Gastroesophageal sphincter (tissue), 3 donors: Measurements from ENCODE around the gene C1QTNF8.

ENCODE experiments used
- CTCF ChIP-seq, 4 experiments: fragments of 200-600 bp in 2 of 4; fragments of 450-650 bp in 2 of 4; sonication (generic) in 1 of 4; IDR thresholded peaks; one replicate each; pipeline ENCODE4 v1.5.1; 2017 to 2019; ENCODE audit warnings: antibody characterized with exemption in 4 of 4, mild to moderate bottlenecking in 2 of 4, moderate library complexity in 2 of 4
- EP300 ChIP-seq: sonication (generic); formaldehyde crosslinking; IDR thresholded peaks from one replicate; pipeline ENCODE4 v1.6.1; 2017; ENCODE audit warnings: antibody characterized with exemption, mild to moderate bottlenecking
- POLR2A ChIP-seq, 2 donors: fragments of 450-650 bp; IDR thresholded peaks; one replicate each; pipeline ENCODE4 v1.6.1; 2017; ENCODE audit warnings: antibody characterized with exemption in 2 of 2, mild to moderate bottlenecking in 2 of 2, moderate library complexity in 1 of 2
- POLR2AphosphoS5 ChIP-seq: sonication (generic); formaldehyde crosslinking; IDR thresholded peaks from one replicate; pipeline ENCODE4 v1.6.1; 2017; ENCODE audit warnings: antibody characterized with exemption

DNA sequence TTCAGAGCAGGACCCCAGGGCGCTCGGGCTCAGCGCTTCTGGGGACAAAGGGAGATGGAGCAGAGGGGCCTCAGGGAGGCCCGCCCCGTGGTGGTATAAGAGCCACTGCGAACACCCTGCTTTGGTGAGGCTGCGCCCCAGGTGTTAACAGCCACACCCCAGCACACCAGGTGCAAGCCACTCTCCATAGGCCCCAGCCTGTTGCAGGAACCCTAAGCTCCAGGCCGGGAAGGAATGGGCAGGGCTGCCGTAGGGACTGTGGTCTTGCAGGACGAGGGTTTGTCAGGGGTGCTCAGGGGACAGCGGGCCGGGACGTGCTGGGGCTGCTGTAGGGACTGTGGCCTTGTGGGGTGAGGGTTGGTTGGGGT is 40.5 kb downstream of the C1QTNF8 start:
- no peak for TF ChIP-seq POLR2A (IDR thresholded peaks at IDR 0.05)
- no peak for TF ChIP-seq CTCF (IDR thresholded peaks at IDR 0.05)
- no peak for TF ChIP-seq POLR2AphosphoS5
- TF ChIP-seq EP300 = no peak
